GM20431 (cell line): ENCODE data around the gene TBC1D32.
"Not testable (repeated sequence)": the region's sequence is repeated elsewhere in the genome, so short reads cannot be mapped to it uniquely, and the experiment has no call there.

ENCODE experiments used
- in situ Hi-C: fragments of 300-500 bp; cut with MseI, MboI; formaldehyde crosslinking; loops from one replicate; pipeline ENCODE4 v1.15.0; 2020; ENCODE audit warnings: low sequenced_read_pairs; ENCODE audit not compliant: unreplicated experiment

TBC1D32 gene

GRCh38 chr6:121333694-121334093, 586 bp downstream of the TBC1D32 start:
- in situ Hi-C loops = not testable (repeated sequence)

GRCh38 chr6:121333196-121333595, 1.1 kb downstream of the TBC1D32 start:
- in situ Hi-C loops = no loop called here

GRCh38 chr6:121330516-121330915, 3.8 kb downstream of the TBC1D32 start:
- in situ Hi-C loops = no loop called here

GRCh38 chr6:121321282-121321681, 13.0 kb downstream of the TBC1D32 start:
- in situ Hi-C loops = no loop called here

- in situ Hi-C loops = no loop called here
Measured at GRCh38 chr6:121319603-121320002, 14.7 kb downstream of the TBC1D32 start.

GRCh38 chr6:121319112-121319553, 15.1 kb downstream of the TBC1D32 start:
- in situ Hi-C loops = no loop called here

- in situ Hi-C loops = no loop called here
Measured at GRCh38 chr6:121314381-121315112, 19.7 kb downstream of the TBC1D32 start.

GRCh38 chr6:121311814-121312213, 22.5 kb downstream of the TBC1D32 start:
- in situ Hi-C loops = not testable (repeated sequence)

- in situ Hi-C loops = no loop called here
Measured at GRCh38 chr6:121310495-121310894, 23.8 kb downstream of the TBC1D32 start.

- in situ Hi-C loops = loop anchor here (5.0 kb wide), 1 partner anchor 258 kb away; no protein-coding TSS in a partner anchor
Measured at GRCh38 chr6:121309768-121310469, 24.4 kb downstream of the TBC1D32 start.

- in situ Hi-C loops = loop anchor here (5.0 kb wide), 1 partner anchor 254 kb away; no protein-coding TSS in a partner anchor
Measured at GRCh38 chr6:121305957-121306607, 28.2 kb downstream of the TBC1D32 start.

GRCh38 chr6:121302882-121303281, 31.4 kb downstream of the TBC1D32 start:
- in situ Hi-C loops = no loop called here

- in situ Hi-C loops = not testable (repeated sequence)
Measured at GRCh38 chr6:121301156-121301555, 33.1 kb downstream of the TBC1D32 start.

- in situ Hi-C loops = no loop called here
Measured at GRCh38 chr6:121297694-121298093, 36.6 kb downstream of the TBC1D32 start.

- in situ Hi-C loops = no loop called here
Measured at GRCh38 chr6:121285041-121285440, 49.2 kb downstream of the TBC1D32 start.

- in situ Hi-C loops = no loop called here
Measured at GRCh38 chr6:121274666-121275295, 59.5 kb downstream of the TBC1D32 start.

- in situ Hi-C loops = no loop called here
Measured at GRCh38 chr6:121263742-121264141, 70.5 kb downstream of the TBC1D32 start.

- in situ Hi-C loops = no loop called here
Measured at GRCh38 chr6:121260651-121261102, 73.6 kb downstream of the TBC1D32 start.

GRCh38 chr6:121247386-121247785, 86.9 kb downstream of the TBC1D32 start:
- in situ Hi-C loops = no loop called here

GRCh38 chr6:121242386-121242785, 91.9 kb downstream of the TBC1D32 start:
- in situ Hi-C loops = no loop called here
